ENCODE measurements around the gene ASB9. TPM values are rescaled to one million over a fixed set of nuclear protein-coding genes. Genes with fewer than 3 reads are reported as not detected.

The ASB9 gene
- polyA plus RNA-seq, 4 donors: 5.3 to 13.3 (median 12.3) TPM

DNA sequence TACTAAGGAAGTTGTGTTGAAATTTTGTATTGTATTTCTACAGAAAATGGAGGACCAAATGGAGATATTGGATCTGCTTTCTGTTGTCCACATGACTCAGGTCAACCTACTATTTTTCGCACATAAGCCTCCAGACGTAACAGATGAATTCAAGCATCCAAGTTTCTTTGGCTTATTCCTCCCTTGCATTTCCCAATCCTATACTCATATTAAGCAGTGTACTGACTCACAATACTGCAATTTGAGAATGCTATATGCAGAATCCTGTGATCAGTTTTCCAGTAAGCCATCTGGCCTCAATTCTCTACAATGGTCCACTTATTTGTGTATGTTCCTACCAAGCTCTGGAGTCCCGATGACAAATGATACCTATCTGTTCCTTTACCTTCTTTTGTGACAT, 75.7 kb downstream of the ASB9 start:
- DNase-seq (ENCODE audit: low read depth in 4 of 4, low spot score in 3 of 4): no peak

Other genes starting within 250 kb of the ASB9 start
- under 1 TPM in 2 of 4 donors, not detected in 2; 0.05 to 0.08 TPM for gene ASB11, start 45.6 kb upstream of the ASB9 start, polyA plus RNA-seq (ENCODE audit: insufficient read length in 4 of 4)
- gene PIGA, start 65.4 kb upstream of the ASB9 start, polyA plus RNA-seq (ENCODE audit: insufficient read length in 4 of 4): 10 to 100 TPM; 11.3 to 20.6 (median 19.4) TPM
- gene VEGFD, start 114.3 kb upstream of the ASB9 start, polyA plus RNA-seq (ENCODE audit: insufficient read length in 4 of 4): 1 to 10 TPM in 1 of 4 donors, under 1 TPM in 3; 0.59 to 4.7 (median 0.78) TPM
- gene PIR, start 223.2 kb upstream of the ASB9 start, polyA plus RNA-seq (ENCODE audit: insufficient read length in 4 of 4): 1 to 10 TPM; 3.9 to 6.6 (median 5.1) TPM
- under 1 TPM; 0.27 to 0.75 (median 0.49) TPM for gene BMX, start 230.7 kb upstream of the ASB9 start, polyA plus RNA-seq (ENCODE audit: insufficient read length in 4 of 4)